ENCODE data around the gene TGFB1I1.

The TGFB1I1 gene

DNA sequence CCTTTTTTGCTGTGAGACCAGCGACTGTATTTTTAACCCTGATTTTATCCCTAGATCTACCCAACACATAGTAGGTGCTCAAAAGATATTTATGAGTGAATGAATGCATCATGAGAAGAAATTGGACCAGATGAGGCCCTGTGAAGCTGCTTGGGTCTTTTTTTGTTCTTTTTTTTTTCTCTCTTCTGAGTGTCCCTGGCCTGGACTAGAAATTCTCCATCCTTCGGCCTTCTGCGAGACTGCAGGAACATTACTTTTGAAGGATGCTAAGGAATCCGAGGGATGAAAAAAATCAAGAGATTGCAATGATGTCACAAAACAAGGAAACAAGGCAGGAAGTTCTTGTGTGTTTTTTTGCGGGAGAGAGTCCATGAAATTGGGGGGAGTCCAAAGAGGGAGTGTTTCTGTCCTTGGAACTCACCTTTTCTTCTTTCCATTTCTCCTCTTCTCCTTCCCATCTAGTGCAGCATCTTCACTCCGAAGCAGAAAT is 36.8 kb downstream of the TGFB1I1 start:
- TF ChIP-seq, protein P1, sequence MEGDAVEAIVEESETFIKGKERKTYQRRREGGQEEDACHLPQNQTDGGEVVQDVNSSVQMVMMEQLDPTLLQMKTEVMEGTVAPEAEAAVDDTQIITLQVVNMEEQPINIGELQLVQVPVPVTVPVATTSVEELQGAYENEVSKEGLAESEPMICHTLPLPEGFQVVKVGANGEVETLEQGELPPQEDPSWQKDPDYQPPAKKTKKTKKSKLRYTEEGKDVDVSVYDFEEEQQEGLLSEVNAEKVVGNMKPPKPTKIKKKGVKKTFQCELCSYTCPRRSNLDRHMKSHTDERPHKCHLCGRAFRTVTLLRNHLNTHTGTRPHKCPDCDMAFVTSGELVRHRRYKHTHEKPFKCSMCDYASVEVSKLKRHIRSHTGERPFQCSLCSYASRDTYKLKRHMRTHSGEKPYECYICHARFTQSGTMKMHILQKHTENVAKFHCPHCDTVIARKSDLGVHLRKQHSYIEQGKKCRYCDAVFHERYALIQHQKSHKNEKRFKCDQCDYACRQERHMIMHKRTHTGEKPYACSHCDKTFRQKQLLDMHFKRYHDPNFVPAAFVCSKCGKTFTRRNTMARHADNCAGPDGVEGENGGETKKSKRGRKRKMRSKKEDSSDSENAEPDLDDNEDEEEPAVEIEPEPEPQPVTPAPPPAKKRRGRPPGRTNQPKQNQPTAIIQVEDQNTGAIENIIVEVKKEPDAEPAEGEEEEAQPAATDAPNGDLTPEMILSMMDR (IDR thresholded peaks at IDR 0.05; ENCODE audit: extremely low read depth, insufficient read depth, missing control alignments): no peak
- DNase-seq (ENCODE audit: low spot score): no peak
- in situ Hi-C loops (cut with MboI; ENCODE audit: low pct_unique_long_range_greater_than_20kb, low sequenced_read_pairs, unreplicated experiment): loop anchor here (25.0 kb wide), 1 partner anchor 204 kb away; a partner anchor contains a TSS

DNA sequence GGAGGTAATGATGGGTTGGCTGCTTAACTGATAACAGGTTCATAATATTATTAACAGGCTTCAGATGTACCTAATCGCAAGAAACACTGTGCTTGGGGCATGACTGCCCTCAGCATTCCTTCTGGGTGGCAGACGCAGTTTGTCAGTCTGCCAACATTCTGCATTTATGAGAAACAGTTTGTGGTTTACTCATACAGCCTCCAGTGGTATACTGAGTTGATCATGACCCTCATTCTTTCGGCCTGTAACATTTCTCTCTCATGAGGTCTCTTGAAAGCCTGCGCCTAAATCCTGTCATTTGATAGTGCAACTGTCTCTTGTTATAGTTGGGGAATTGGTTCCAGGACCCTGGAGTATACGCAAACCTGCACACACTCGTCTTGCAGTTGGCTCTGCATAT is 41.2 kb downstream of the TGFB1I1 start:
- TF ChIP-seq, protein P1 (IDR thresholded peaks at IDR 0.05; ENCODE audit: extremely low read depth, insufficient read depth, missing control alignments): no peak
- DNase-seq (ENCODE audit: low spot score): no peak
- in situ Hi-C loops (cut with MboI; ENCODE audit: low pct_unique_long_range_greater_than_20kb, low sequenced_read_pairs, unreplicated experiment): loop anchor here (25.0 kb wide), 1 partner anchor 199 kb away; a partner anchor contains a TSS

DNA sequence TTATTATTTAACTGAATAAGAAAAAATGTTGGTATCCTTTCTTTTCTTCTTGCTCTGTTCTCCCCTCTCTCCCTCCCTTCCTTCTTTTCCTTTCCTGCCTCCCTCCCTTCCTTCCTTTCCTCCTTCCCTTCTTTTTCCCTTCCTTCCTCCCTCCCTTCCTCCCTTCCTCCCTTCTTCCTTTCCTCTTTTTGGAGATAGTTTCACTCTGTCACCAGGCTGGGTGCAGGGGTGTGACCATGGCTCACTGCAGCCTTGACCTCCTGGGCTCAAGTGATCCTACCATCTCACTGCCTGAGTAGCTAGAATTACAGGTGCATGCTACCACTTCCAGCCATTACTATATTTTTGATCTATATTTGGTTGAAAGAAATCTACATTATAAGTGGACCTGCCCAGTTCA is 41.9 kb downstream of the TGFB1I1 start:
- TF ChIP-seq, protein P1 (IDR thresholded peaks at IDR 0.05; ENCODE audit: extremely low read depth, insufficient read depth, missing control alignments): no peak
- DNase-seq (ENCODE audit: low spot score): no peak
- in situ Hi-C loops (cut with MboI; ENCODE audit: low pct_unique_long_range_greater_than_20kb, low sequenced_read_pairs, unreplicated experiment): loop anchor here (25.0 kb wide), 1 partner anchor 198 kb away; a partner anchor contains a TSS

DNA sequence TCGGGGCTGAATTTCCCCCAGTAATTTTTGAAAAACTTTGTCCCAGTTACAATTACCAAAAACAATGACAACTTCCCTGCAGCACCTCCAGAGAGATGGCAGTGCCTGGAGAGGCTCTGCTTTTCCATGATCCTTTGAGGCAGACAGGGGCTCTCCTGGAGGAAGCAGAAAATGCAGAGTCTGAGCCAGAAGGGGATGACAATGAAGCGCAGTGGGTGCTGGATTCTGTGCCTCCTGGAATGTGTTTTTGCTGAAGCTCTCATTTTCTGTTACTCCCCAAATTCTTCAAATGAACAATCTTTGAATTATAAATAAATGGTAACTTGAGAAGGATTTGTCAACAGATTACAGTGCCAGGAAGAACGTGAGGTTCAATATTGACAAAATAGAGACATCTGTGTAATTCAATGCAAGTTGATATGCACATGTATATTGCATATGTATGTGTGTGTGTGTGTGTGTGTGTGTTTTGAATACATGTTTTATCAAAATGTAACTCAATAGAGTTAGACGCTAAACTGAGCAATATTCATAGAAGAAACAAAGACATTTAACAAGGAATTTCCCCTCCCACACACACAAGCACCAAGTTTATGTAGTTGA is 45.9 kb downstream of the TGFB1I1 start:
- in situ Hi-C loops (cut with MboI; ENCODE audit: low pct_unique_long_range_greater_than_20kb, low sequenced_read_pairs, unreplicated experiment): loop anchor here (25.0 kb wide), 1 partner anchor 194 kb away; a partner anchor contains a TSS
- TF ChIP-seq, protein P1 (IDR thresholded peaks at IDR 0.05; ENCODE audit: extremely low read depth, insufficient read depth, missing control alignments): no peak
- DNase-seq (ENCODE audit: low spot score): no peak

DNA sequence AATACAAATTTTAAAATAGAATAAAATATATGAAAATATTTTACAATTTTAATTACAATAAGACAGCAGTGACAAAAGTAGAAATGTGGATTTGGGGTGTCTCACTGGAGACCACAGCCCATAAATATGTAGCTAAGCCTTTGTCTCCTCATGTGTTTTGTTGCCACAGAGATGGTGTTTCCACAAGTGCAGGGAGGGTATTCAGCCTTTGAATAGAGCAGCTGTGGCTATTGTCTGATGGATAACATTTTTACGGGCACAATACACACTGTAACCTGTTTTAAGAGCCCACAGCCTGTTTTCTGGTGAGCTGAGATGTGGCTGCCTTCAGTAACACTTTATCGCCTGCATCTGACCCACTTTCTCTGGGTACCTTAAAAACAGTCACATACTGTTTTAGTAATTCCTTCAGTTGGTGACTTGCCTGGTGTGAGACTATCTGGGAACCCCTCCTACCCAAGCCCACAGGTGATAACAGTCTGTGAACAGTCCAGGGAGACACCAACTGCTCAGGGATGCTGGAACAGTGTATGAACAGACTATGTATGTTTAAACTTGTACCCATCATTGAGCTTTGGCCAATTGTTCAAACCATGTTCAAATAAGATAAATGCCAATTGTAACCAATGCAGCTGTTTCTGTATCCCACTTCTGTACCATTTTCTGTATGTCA is 47.9 kb downstream of the TGFB1I1 start:
- DNase-seq (ENCODE audit: low spot score): no peak
- in situ Hi-C loops (cut with MboI; ENCODE audit: low pct_unique_long_range_greater_than_20kb, low sequenced_read_pairs, unreplicated experiment): loop anchor here (25.0 kb wide), 1 partner anchor 192 kb away; a partner anchor contains a TSS
- TF ChIP-seq, protein P1 (IDR thresholded peaks at IDR 0.05; ENCODE audit: extremely low read depth, insufficient read depth, missing control alignments): no peak

DNA sequence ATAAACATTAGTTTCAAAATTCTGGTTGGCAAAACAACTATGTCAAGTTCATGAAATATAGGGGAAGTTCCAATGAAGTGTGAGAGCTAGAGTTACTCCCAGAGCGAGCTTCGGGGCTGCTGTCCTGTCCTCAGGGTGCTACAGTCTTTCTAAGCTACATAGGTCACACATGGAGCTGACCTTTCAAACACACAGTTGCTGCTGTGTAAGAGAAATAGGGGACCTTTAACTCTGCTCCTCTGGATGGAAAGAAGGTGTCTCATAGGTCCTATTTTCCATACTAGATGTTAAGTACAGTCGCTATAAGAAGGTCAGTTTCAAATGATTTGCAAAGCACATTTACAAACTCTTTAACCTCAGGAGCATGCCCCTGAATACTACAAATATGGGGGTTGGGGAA is 49.4 kb downstream of the TGFB1I1 start:
- in situ Hi-C loops (cut with MboI; ENCODE audit: low pct_unique_long_range_greater_than_20kb, low sequenced_read_pairs, unreplicated experiment): loop anchor here (25.0 kb wide), 1 partner anchor 191 kb away; a partner anchor contains a TSS
- DNase-seq (ENCODE audit: low spot score): no peak
- TF ChIP-seq, protein P1 (IDR thresholded peaks at IDR 0.05; ENCODE audit: extremely low read depth, insufficient read depth, missing control alignments): no peak

Data from GM13977 (cell line).